EH (cell line): ENCODE measurements around the gene LINGO4.
A peak's percentile ranks its signal among the peaks of the same experiment; 100 is the strongest.

ENCODE experiments used
- DNase-seq: peaks from one replicate; pipeline ENCODE4 v3.0.0-alpha.2; 2015; ENCODE audit warnings: low read depth

The LINGO4 gene

GRCh38 chr1:151805066-151805820 lies at the start of gene LINGO4:
Gene LINGO4 (minus strand): TSS chr1:151805419. CDS start chr1:151802704, 2,715 bp downstream.
- DNase-seq, result no peak

- no peak for DNase-seq
Observed at GRCh38 chr1:151854658-151855057, 49.4 kb upstream of the LINGO4 start.

- DNase-seq, result no peak
Observed at GRCh38 chr1:151853411-151853943, 48.3 kb upstream of the LINGO4 start, which contains the start of gene THEM5. Gene THEM5 (minus strand): TSS chr1:151853712. CDS start chr1:151853565, 147 bp downstream.

- DNase-seq, result no peak
Observed at GRCh38 chr1:151852733-151853132, 47.5 kb upstream of the LINGO4 start.

GRCh38 chr1:151851886-151852285 lies 46.7 kb upstream of the LINGO4 start:
- no peak for DNase-seq

GRCh38 chr1:151849871-151850270 lies 44.7 kb upstream of the LINGO4 start:
- DNase-seq, result no peak

DNA sequence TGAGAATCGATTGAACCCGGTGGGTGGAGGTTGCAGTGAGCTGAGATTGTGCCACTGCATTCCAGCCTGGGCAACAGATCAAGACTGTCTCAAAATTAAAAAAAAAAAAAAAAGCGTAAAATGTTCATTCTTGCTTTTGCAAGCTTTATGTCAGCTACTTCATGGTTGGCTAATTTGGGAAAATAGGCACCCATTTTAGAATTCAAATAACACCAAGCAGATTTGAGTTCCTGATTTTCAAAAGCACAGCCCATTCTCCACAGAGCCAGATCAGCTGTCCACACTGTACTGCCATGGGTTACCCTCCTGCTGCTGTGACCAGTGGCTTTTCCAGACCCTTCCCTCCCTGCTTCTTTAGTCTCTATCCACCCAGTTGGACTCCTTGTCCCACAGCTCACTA lies 43.9 kb upstream of the LINGO4 start:
- no peak for DNase-seq

GRCh38 chr1:151847867-151848596 lies 42.8 kb upstream of the LINGO4 start:
- DNase-seq, result no peak

DNA sequence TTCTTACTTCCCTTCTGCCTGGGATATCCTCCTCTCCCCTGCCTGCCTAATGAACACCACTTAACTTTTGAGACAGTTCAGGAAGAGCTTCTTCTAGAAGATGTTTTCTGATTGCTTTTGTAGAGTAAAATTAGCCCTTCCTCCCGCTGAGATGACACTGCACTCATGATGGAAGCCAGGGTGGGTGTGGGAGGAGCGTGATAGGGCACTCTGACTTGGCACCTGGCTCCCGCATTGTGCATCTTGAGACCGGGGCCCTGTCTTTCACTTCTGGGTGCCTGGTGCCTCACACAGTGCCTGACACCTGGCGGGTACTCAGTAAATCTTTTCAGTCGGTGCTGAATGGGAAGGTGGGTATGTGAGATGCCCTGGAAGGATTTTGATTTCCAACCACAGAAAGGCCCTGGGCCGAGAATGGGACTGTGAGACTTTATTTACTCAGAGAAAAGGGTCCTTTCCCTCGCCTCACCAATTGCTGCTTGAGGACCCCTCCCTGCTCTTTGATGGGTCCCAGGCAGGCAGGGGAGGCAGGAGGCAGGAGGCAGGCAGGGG lies 41.5 kb upstream of the LINGO4 start:
- no peak for DNase-seq

DNA sequence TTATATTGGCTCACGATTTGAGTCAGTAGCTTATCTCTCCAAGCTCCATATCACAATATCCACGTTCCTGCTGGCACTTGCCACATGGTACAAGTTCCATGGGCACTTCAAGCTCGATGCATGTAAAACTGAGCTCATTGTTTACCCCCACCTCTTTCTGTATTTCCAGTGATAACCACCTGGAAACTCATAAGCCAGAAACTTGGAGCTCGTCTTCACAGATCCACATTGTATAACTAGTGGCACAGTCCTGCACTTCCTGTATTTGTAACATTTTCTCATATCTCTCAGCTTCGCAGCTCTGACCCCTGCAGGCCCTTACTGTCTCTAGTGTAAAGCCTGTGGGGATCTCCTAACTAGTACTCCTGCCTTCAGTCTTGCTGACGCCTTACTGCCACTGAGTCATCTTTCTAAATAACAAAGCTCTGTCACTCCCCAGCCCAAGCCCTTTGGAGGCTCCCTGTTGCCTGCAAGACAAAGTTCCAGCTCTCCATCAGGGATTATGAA lies 40.9 kb upstream of the LINGO4 start:
- peak; percentile 75 for DNase-seq

GRCh38 chr1:151843398-151843797 lies 38.2 kb upstream of the LINGO4 start:
- no peak for DNase-seq

DNA sequence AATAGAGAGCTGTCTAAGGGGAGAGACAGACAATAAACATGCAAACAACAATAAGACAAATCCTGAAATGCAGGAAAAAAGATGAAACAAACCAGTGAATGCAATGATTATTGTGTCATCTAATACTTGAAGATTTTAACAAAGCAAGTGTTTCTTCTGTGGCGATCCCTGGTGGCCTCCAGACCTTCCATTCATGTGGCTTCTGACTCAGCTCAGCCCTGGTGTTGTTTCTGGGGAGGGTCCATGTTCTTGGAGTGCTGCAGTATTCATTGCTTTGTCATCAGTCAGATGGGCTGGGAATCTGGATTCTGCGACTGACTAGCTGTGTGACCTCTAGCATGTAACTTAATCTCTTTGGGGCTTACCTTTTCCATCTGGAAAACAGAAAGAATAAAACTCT lies 35.9 kb upstream of the LINGO4 start:
- DNase-seq, result peak; percentile 43

GRCh38 chr1:151840421-151840820 lies 35.2 kb upstream of the LINGO4 start:
- no peak for DNase-seq

DNA sequence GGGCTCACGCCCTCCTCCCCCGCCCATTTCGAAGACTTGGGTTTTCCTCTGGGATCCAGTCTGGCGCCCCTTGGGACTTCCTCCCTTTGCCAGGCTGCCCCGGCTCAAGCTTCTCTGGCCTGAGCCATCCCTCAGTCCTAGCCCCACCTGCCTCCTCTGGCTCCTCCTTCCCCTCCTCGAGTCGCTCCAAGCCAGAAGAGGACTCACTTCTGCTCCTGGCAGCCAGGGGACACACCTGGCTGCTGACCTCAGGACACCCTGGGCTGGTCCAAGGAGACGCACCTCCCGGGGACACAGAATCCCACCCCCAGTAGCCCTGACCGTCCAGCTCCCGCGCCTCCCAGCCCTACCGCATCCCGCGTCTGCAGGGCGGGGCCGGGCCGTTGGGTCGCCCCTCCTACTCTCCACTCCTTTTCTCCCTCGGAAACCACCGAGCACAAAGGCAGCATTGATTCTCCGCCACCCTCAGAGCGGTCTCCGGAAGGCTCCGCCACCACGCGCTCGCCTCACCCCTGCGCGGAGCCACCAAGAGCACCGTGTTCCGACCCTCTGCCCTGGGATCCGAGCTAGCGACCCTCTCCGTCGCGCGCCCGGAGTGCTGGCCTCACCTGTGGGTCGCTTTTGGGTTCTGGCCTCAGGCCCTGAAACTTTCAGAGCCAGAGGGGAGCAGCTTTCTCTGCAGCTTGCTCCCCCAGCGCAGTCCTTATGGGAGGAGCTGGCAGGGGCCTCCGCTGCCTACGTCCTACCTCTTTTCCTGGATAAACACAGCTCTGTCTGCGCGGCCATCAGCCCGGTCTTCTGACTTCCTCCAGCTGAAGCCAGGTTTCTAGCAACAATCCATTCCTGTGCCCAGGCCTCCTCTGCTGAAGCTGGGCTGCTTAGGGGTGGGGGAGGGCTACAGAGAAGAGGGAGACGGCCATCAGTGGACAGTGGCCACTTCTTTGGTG lies 34.5 kb upstream of the LINGO4 start, which contains the start of gene C2CD4D:
Gene C2CD4D (minus strand): TSS at position 364 of the 947 bp plus-strand sequence. CDS start 831 bp downstream, outside the sequence.
- no peak for DNase-seq

- DNase-seq, result no peak
Observed at GRCh38 chr1:151839082-151839412, 33.8 kb upstream of the LINGO4 start.

- peak; percentile 31 for DNase-seq
Observed at GRCh38 chr1:151838222-151839081, 33.2 kb upstream of the LINGO4 start.

GRCh38 chr1:151837884-151838221 lies 32.6 kb upstream of the LINGO4 start:
- no peak for DNase-seq

DNA sequence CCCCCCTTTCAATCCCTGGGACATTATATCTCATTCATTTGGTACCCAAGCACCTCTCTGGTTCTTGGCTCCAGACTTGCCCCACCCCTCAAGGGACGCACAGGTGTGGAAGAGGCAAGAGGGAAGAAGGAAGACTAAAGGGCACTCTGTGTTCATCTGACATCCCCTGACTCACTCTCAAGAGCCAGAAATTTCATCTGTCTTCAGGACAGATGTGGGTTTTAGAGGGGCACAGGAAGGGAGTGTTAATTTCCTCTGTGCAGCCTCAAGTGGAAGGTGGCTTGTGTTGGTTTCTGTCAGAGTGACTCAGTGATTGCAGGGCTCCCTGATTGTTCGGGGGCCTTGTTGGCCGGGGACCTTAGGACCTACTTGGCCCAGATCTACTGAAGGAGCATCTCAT lies 32.0 kb upstream of the LINGO4 start:
- DNase-seq, result no peak

DNA sequence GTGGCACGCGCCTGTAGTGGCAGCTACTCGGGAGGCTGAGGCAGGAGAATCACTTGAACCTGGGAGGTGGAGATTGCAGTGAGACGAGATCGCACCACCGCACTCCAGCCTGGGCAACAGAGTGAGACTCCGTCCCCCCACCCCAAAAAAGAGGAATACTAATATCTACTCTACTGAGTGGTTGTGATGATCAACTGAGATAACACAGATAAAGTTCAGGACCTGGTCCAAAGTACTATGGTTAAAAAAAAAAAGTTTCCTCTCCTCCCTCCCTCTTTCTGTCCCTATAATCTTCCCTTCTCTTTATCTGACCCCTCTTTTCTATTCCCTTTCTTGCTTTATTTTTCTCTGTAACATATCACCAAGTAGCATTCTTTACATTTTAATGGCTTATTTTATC lies 30.4 kb upstream of the LINGO4 start:
- no peak for DNase-seq

- no peak for DNase-seq
Observed at GRCh38 chr1:151834239-151834638, 29.0 kb upstream of the LINGO4 start.
